Measurements from ENCODE around the gene BMS1. TPM values are rescaled to one million over a fixed set of nuclear protein-coding genes. Genes with fewer than 3 reads are reported as not detected.
"Not testable (repeated sequence)": the region's sequence is repeated elsewhere in the genome, so short reads cannot be mapped to it uniquely, and the experiment has no call there.

BMS1 gene
- 10 to 100 TPM; 10.3 to 27.7 (median 18.7) TPM for total RNA-seq

- peak within 1 kb of the TSS; percentile 91 to 99 (median 94) for H3K4me3 ChIP-seq
- WGBS, 10 experiments: 0 to 1% (median 0%) methylated on average over 6 to 17 of the region's 60 CpGs; no CpG with 5 or more reads in 5 of the 10 experiments
- peak within 1 kb of the TSS; percentile 91 to 94 for H3K27ac ChIP-seq
- peak; percentile 87 to 96 (median 91) for ATAC-seq (replicated peaks in 6 of 8)
- in situ Hi-C loops (cut with MboI; ENCODE audit: low pct_unique_long_range_greater_than_20kb in 2 of 9, low sequenced_read_pairs in 9 of 9, unreplicated experiment in 9 of 9): no loop called here
- H3K4me1 ChIP-seq (replicated peaks in 1 of 2): peaks cover 3 to 12% of the 10 kb centered on the region in 2 donors
Observed at GRCh38 chr10:42782446-42783180, at the start of gene BMS1. BMS1 (plus strand) TSS chr10:42782795; CDS start chr10:42784395, 1,600 bp downstream.

GRCh38 chr10:42734536-42734935 is 48.1 kb upstream of the BMS1 start:
- Histone ChIP-seq H3K27ac (no peak overlapping the region), H3K4me3 (no peak overlapping the region), H3K4me1 (replicated peaks in 1 of 2) (no peaks in the 10 kb centered on the region)
- ATAC-seq (replicated peaks in 6 of 8): peak in 1 of 8 experiments; percentile 64
- in situ Hi-C loops (cut with MboI; ENCODE audit: low pct_unique_long_range_greater_than_20kb in 2 of 9, low sequenced_read_pairs in 9 of 9, unreplicated experiment in 9 of 9): no loop called here
- 0 to 60% (median 23%) methylated on average over 1 of the region's 1 CpG; no CpG with 5 or more reads in 6 of the 10 experiments for WGBS, 10 experiments

- H3K4me3 ChIP-seq: no peak overlapping the region
- H3K4me1 ChIP-seq (replicated peaks in 1 of 2): no peaks in the 10 kb centered on the region
- no peak overlapping the region for H3K27ac ChIP-seq
- WGBS, 10 experiments: 0 to 100% (median 67%) methylated on average over 1 to 3 of the region's 3 CpGs; no CpG with 5 or more reads in 1 of the 10 experiments
- in situ Hi-C loops (cut with MboI; ENCODE audit: low pct_unique_long_range_greater_than_20kb in 2 of 9, low sequenced_read_pairs in 9 of 9, unreplicated experiment in 9 of 9): no loop called here
- ATAC-seq (replicated peaks in 6 of 8): no peak
Observed at GRCh38 chr10:42738679-42739078, 43.9 kb upstream of the BMS1 start.

- WGBS, 10 experiments: 6 to 100% (median 60%) methylated on average over 1 to 6 of the region's 7 CpGs; no CpG with 5 or more reads in 3 of the 10 experiments
- H3K27ac ChIP-seq; H3K4me1 ChIP-seq (replicated peaks in 1 of 2); ATAC-seq (replicated peaks in 6 of 8); H3K4me3 ChIP-seq; in situ Hi-C loops (cut with MboI; ENCODE audit: low pct_unique_long_range_greater_than_20kb in 2 of 9, low sequenced_read_pairs in 9 of 9, unreplicated experiment in 9 of 9): not testable (repeated sequence)
Observed at GRCh38 chr10:42741536-42741935, 41.1 kb upstream of the BMS1 start.

- 61 to 100% (median 88%) methylated on average over 1 to 3 of the region's 3 CpGs; no CpG with 5 or more reads in 1 of the 10 experiments for WGBS, 10 experiments
- Histone ChIP-seq H3K4me1 (replicated peaks in 1 of 2) (no peaks in the 10 kb centered on the region), H3K4me3 (no peak overlapping the region), H3K27ac (no peak overlapping the region)
- in situ Hi-C loops (cut with MboI; ENCODE audit: low pct_unique_long_range_greater_than_20kb in 2 of 9, low sequenced_read_pairs in 9 of 9, unreplicated experiment in 9 of 9): no loop called here
- no peak for ATAC-seq (replicated peaks in 6 of 8)
Observed at GRCh38 chr10:42743697-42744096, 38.9 kb upstream of the BMS1 start.

GRCh38 chr10:42744134-42744701 is 38.4 kb upstream of the BMS1 start:
- Histone ChIP-seq H3K4me1 (replicated peaks in 1 of 2) (no peaks in the 10 kb centered on the region), H3K4me3 (no peak overlapping the region), H3K27ac (no peak overlapping the region)
- ATAC-seq (replicated peaks in 6 of 8): no peak
- in situ Hi-C loops (cut with MboI; ENCODE audit: low pct_unique_long_range_greater_than_20kb in 2 of 9, low sequenced_read_pairs in 9 of 9, unreplicated experiment in 9 of 9): no loop called here
- WGBS, 10 experiments: 0 to 56% (median 24%) methylated on average over 1 to 3 of the region's 3 CpGs

GRCh38 chr10:42753126-42753506 is 29.5 kb upstream of the BMS1 start:
- Histone ChIP-seq H3K4me1 (replicated peaks in 1 of 2) (no peaks in the 10 kb centered on the region), H3K4me3 (peak overlapping the region; percentile 22 to 34 (median 27)), H3K27ac (no peak overlapping the region)
- 0% methylated on average over 1 to 20 of the region's 28 CpGs; no CpG with 5 or more reads in 6 of the 10 experiments for WGBS, 10 experiments
- in situ Hi-C loops (cut with MboI; ENCODE audit: low pct_unique_long_range_greater_than_20kb in 2 of 9, low sequenced_read_pairs in 9 of 9, unreplicated experiment in 9 of 9): no loop called here
- ATAC-seq (replicated peaks in 6 of 8): peak; percentile 83 to 93 (median 89)

GRCh38 chr10:42753507-42754154 is 29.0 kb upstream of the BMS1 start:
- Histone ChIP-seq H3K4me3 (peak overlapping the region; percentile 22 to 34 (median 27)), H3K4me1 (replicated peaks in 1 of 2) (no peaks in the 10 kb centered on the region), H3K27ac (no peak overlapping the region)
- in situ Hi-C loops (cut with MboI; ENCODE audit: low pct_unique_long_range_greater_than_20kb in 2 of 9, low sequenced_read_pairs in 9 of 9, unreplicated experiment in 9 of 9): no loop called here
- peak; percentile 25 to 64 (median 52) for ATAC-seq (replicated peaks in 6 of 8)
- WGBS, 10 experiments: 0 to 25% (median 7%) methylated on average over 1 to 22 of the region's 51 CpGs; no CpG with 5 or more reads in 4 of the 10 experiments

- no peak overlapping the region for H3K27ac ChIP-seq
- 0 to 10% (median 3%) methylated on average over 2 to 7 of the region's 89 CpGs; no CpG with 5 or more reads in 7 of the 10 experiments for WGBS, 10 experiments
- peak overlapping the region; percentile 22 to 34 (median 27) for H3K4me3 ChIP-seq
- no peaks in the 10 kb centered on the region for H3K4me1 ChIP-seq (replicated peaks in 1 of 2)
- in situ Hi-C loops (cut with MboI; ENCODE audit: low pct_unique_long_range_greater_than_20kb in 2 of 9, low sequenced_read_pairs in 9 of 9, unreplicated experiment in 9 of 9): no loop called here
- ATAC-seq (replicated peaks in 6 of 8): peak; percentile 30 to 52 (median 42)
Observed at GRCh38 chr10:42754155-42755027, 28.2 kb upstream of the BMS1 start.

GRCh38 chr10:42755028-42755451 is 27.6 kb upstream of the BMS1 start:
- Histone ChIP-seq H3K27ac (no peak overlapping the region), H3K4me1 (replicated peaks in 1 of 2) (no peaks in the 10 kb centered on the region), H3K4me3 (peak overlapping the region in 3 of 5 donors; percentile 27 to 34 (median 29))
- in situ Hi-C loops (cut with MboI; ENCODE audit: low pct_unique_long_range_greater_than_20kb in 2 of 9, low sequenced_read_pairs in 9 of 9, unreplicated experiment in 9 of 9): no loop called here
- no peak for ATAC-seq (replicated peaks in 6 of 8)
- 0 to 10% (median 4%) methylated on average over 1 to 14 of the region's 45 CpGs; no CpG with 5 or more reads in 4 of the 10 experiments for WGBS, 10 experiments

GRCh38 chr10:42755556-42756093 is 27.0 kb upstream of the BMS1 start:
- ATAC-seq (replicated peaks in 6 of 8): no peak
- in situ Hi-C loops (cut with MboI; ENCODE audit: low pct_unique_long_range_greater_than_20kb in 2 of 9, low sequenced_read_pairs in 9 of 9, unreplicated experiment in 9 of 9): no loop called here
- H3K4me1 ChIP-seq (replicated peaks in 1 of 2): no peaks in the 10 kb centered on the region
- 56 to 60% methylated on average over 3 of the region's 10 CpGs; no CpG with 5 or more reads in 8 of the 10 experiments for WGBS, 10 experiments
- H3K27ac ChIP-seq: no peak overlapping the region
- no peak overlapping the region for H3K4me3 ChIP-seq

GRCh38 chr10:42767906-42768305 is 14.7 kb upstream of the BMS1 start:
- in situ Hi-C loops (cut with MboI; ENCODE audit: low pct_unique_long_range_greater_than_20kb in 2 of 9, low sequenced_read_pairs in 9 of 9, unreplicated experiment in 9 of 9): no loop called here
- WGBS, 10 experiments: 40 to 100% (median 81%) methylated on average over 1 to 16 of the region's 20 CpGs; no CpG with 5 or more reads in 2 of the 10 experiments
- H3K4me1 ChIP-seq (replicated peaks in 1 of 2): no peaks in the 10 kb centered on the region
- no peak overlapping the region for H3K4me3 ChIP-seq
- no peak for ATAC-seq (replicated peaks in 6 of 8)
- H3K27ac ChIP-seq: no peak overlapping the region
